Memory B cell (primary cell): ENCODE results near the gene CGB3.
A peak's percentile ranks its signal among the peaks of the same experiment; 100 is the strongest.

Source experiments
- ATAC-seq: fragments of 150-1000 bp; cut with Tn5 transposase; 2 replicates; pipeline ENCODE4 v1.10.0; 2021; ENCODE audit warnings: low read depth, mild to moderate bottlenecking, moderate library complexity
- DNase-seq, 2 donors: peaks; one replicate each; pipeline ENCODE4 v3.0.0; 2022; ENCODE audit warnings: low spot score in 2 of 2
- H3K27ac Mint-ChIP-seq: one replicate; pipeline ENCODE4 v1.8.0; 2022; ENCODE audit warnings: mild to moderate bottlenecking, moderate library complexity, mixed read lengths
- H3K27me3 Mint-ChIP-seq: one replicate; pipeline ENCODE4 v1.8.0; 2022; ENCODE audit warnings: mixed read lengths
- H3K36me3 Mint-ChIP-seq: one replicate; pipeline ENCODE4 v1.8.0; 2022; ENCODE audit warnings: mild to moderate bottlenecking, mixed read lengths
- H3K4me1 Mint-ChIP-seq: one replicate; pipeline ENCODE4 v1.8.0; 2022; ENCODE audit warnings: mixed read lengths
- H3K4me3 Mint-ChIP-seq: one replicate; pipeline ENCODE4 v1.8.0; 2022; ENCODE audit warnings: mild to moderate bottlenecking, moderate library complexity, mixed read lengths
- H3K9me3 Mint-ChIP-seq: one replicate; pipeline ENCODE4 v1.8.0; 2022; ENCODE audit warnings: mixed read lengths

Gene CGB3

GRCh38 chr19:49016067-49016839 is 7.9 kb downstream of the CGB3 start:
- H3K36me3 Mint-ChIP-seq: peaks cover 4% of the 10 kb centered on the region
- no peak for DNase-seq
- H3K27me3 Mint-ChIP-seq: no peaks in the 10 kb centered on the region
- peaks cover 13% of the 10 kb centered on the region for H3K4me1 Mint-ChIP-seq
- ATAC-seq: no peak
- no peak overlapping the region for H3K27ac Mint-ChIP-seq
- peak overlapping the region; percentile 63 for H3K4me3 Mint-ChIP-seq
- H3K9me3 Mint-ChIP-seq: no peaks in the 10 kb centered on the region

- no peaks in the 10 kb centered on the region for H3K9me3 Mint-ChIP-seq
- H3K4me3 Mint-ChIP-seq: no peak overlapping the region
- no peak overlapping the region for H3K27ac Mint-ChIP-seq
- peaks cover 13% of the 10 kb centered on the region for H3K36me3 Mint-ChIP-seq
- DNase-seq: no peak
- peaks cover 5% of the 10 kb centered on the region for H3K4me1 Mint-ChIP-seq
- ATAC-seq: no peak
- no peaks in the 10 kb centered on the region for H3K27me3 Mint-ChIP-seq
Observed at GRCh38 chr19:49014870-49015255, 9.3 kb downstream of the CGB3 start.

- Mint-ChIP-seq H3K4me3 (no peak overlapping the region), H3K27me3 (no peaks in the 10 kb centered on the region), H3K36me3 (peaks cover 15% of the 10 kb centered on the region), H3K27ac (no peak overlapping the region), H3K9me3 (no peaks in the 10 kb centered on the region), H3K4me1 (peaks cover 4% of the 10 kb centered on the region)
- no peak for ATAC-seq
- no peak for DNase-seq
Observed at GRCh38 chr19:49014123-49014869, 9.8 kb downstream of the CGB3 start.

GRCh38 chr19:49011194-49011593 is 12.9 kb downstream of the CGB3 start:
- Mint-ChIP-seq H3K27me3 (no peaks in the 10 kb centered on the region), H3K9me3 (no peaks in the 10 kb centered on the region), H3K27ac (no peak overlapping the region), H3K36me3 (peaks cover 20% of the 10 kb centered on the region), H3K4me1 (no peaks in the 10 kb centered on the region), H3K4me3 (no peak overlapping the region)
- ATAC-seq (no peak), DNase-seq (no peak)

- DNase-seq: no peak
- Mint-ChIP-seq H3K27me3 (no peaks in the 10 kb centered on the region), H3K4me3 (no peak overlapping the region), H3K4me1 (no peaks in the 10 kb centered on the region), H3K36me3 (peaks cover 21% of the 10 kb centered on the region), H3K9me3 (no peaks in the 10 kb centered on the region), H3K27ac (no peak overlapping the region)
- ATAC-seq: no peak
Observed at GRCh38 chr19:49010453-49010852, 13.7 kb downstream of the CGB3 start.

- no peak for DNase-seq
- H3K36me3 Mint-ChIP-seq: peaks cover 25% of the 10 kb centered on the region
Observed at GRCh38 chr19:49009828-49010227, 14.3 kb downstream of the CGB3 start.

GRCh38 chr19:49006905-49007304 is 17.2 kb downstream of the CGB3 start:
- Mint-ChIP-seq H3K27ac (no peak overlapping the region), H3K36me3 (peaks cover 25% of the 10 kb centered on the region), H3K4me3 (no peak overlapping the region), H3K27me3 (no peaks in the 10 kb centered on the region), H3K4me1 (no peaks in the 10 kb centered on the region), H3K9me3 (no peaks in the 10 kb centered on the region)
- ATAC-seq (no peak), DNase-seq (no peak)

More at GRCh38 chr19:49009828-49010227, 14.3 kb downstream of the CGB3 start:
- Mint-ChIP-seq H3K4me1 (no peaks in the 10 kb centered on the region), H3K27me3 (no peaks in the 10 kb centered on the region), H3K4me3 (no peak overlapping the region), H3K27ac (no peak overlapping the region), H3K9me3 (no peaks in the 10 kb centered on the region)
- ATAC-seq: no peak

- DNase-seq: no peak
- Mint-ChIP-seq H3K4me1 (no peaks in the 10 kb centered on the region), H3K27ac (no peak overlapping the region), H3K27me3 (no peaks in the 10 kb centered on the region), H3K9me3 (no peaks in the 10 kb centered on the region), H3K36me3 (peaks cover 20% of the 10 kb centered on the region), H3K4me3 (no peak overlapping the region)
- ATAC-seq: no peak
Observed at GRCh38 chr19:49004964-49005614, 19.0 kb downstream of the CGB3 start.

- peaks cover 7% of the 10 kb centered on the region for H3K4me1 Mint-ChIP-seq
- no peaks in the 10 kb centered on the region for H3K27me3 Mint-ChIP-seq
- ATAC-seq: no peak
- no peak overlapping the region for H3K4me3 Mint-ChIP-seq
- DNase-seq: no peak
- H3K27ac Mint-ChIP-seq: no peak overlapping the region
- H3K36me3 Mint-ChIP-seq: peaks cover 16% of the 10 kb centered on the region
- H3K9me3 Mint-ChIP-seq: no peaks in the 10 kb centered on the region
Observed at GRCh38 chr19:49004133-49004532, 20.0 kb downstream of the CGB3 start.

GRCh38 chr19:48999481-49000325 is 24.4 kb downstream of the CGB3 start:
- Mint-ChIP-seq H3K36me3 (peaks cover 6% of the 10 kb centered on the region), H3K4me3 (no peak overlapping the region), H3K27me3 (no peaks in the 10 kb centered on the region), H3K9me3 (no peaks in the 10 kb centered on the region), H3K27ac (no peak overlapping the region), H3K4me1 (peaks cover 17% of the 10 kb centered on the region)
- DNase-seq: peak; percentile 56 to 59
- ATAC-seq: peak; percentile 98

GRCh38 chr19:48997972-48998371 is 26.2 kb downstream of the CGB3 start:
- H3K4me1 Mint-ChIP-seq: peaks cover 23% of the 10 kb centered on the region
- DNase-seq: peak in 1 of 2 donors; percentile 28
- no peak overlapping the region for H3K27ac Mint-ChIP-seq
- H3K27me3 Mint-ChIP-seq: no peaks in the 10 kb centered on the region
- no peak overlapping the region for H3K4me3 Mint-ChIP-seq
- H3K9me3 Mint-ChIP-seq: no peaks in the 10 kb centered on the region
- ATAC-seq: no peak
- H3K36me3 Mint-ChIP-seq: peaks cover 2% of the 10 kb centered on the region

- H3K27me3 Mint-ChIP-seq: no peaks in the 10 kb centered on the region
- no peak for DNase-seq
- peaks cover 7% of the 10 kb centered on the region for H3K36me3 Mint-ChIP-seq
- peak overlapping the region; percentile 95 for H3K27ac Mint-ChIP-seq
- H3K9me3 Mint-ChIP-seq: no peaks in the 10 kb centered on the region
- H3K4me3 Mint-ChIP-seq: peak overlapping the region; percentile 95
- no peak for ATAC-seq
- H3K4me1 Mint-ChIP-seq: peaks cover 37% of the 10 kb centered on the region
Observed at GRCh38 chr19:48994035-48994386, 30.1 kb downstream of the CGB3 start.

GRCh38 chr19:48993175-48994034 is 30.7 kb downstream of the CGB3 start, which contains the start of the genes GYS1 and RUVBL2:
GYS1 (minus strand) TSS chr19:48993309; CDS start chr19:48993112, 197 bp downstream.
RUVBL2 (plus strand) TSS chr19:48993887; CDS start chr19:48993912, 25 bp downstream.
- DNase-seq: peak; percentile 93 to 98
- peaks cover 40% of the 10 kb centered on the region for H3K4me1 Mint-ChIP-seq
- ATAC-seq: peak; percentile 88
- no peaks in the 10 kb centered on the region for H3K27me3 Mint-ChIP-seq
- peaks cover 11% of the 10 kb centered on the region for H3K36me3 Mint-ChIP-seq
- peak within 1 kb of the TSS; percentile 95 for H3K4me3 Mint-ChIP-seq
- H3K9me3 Mint-ChIP-seq: no peaks in the 10 kb centered on the region
- peak within 1 kb of the TSS; percentile 95 for H3K27ac Mint-ChIP-seq
